GM20000 (cell line): Measurements from ENCODE around the gene CBLC.

Source experiments
- DNase-seq: peaks from one replicate; pipeline ENCODE4 v3.0.0; 2012; ENCODE audit warnings: low spot score
- CTCF ChIP-seq: IDR thresholded peaks from 2 replicates; pipeline ENCODE4 v1.5.1; 2012; ENCODE audit warnings: mild to moderate bottlenecking, control low read depth; ENCODE audit errors: extremely low read depth, missing control alignments

Gene CBLC

GRCh38 chr19:44846455-44847143 is 68.9 kb downstream of the CBLC start:
- no peak for DNase-seq
- no peak for TF ChIP-seq CTCF

GRCh38 chr19:44847144-44848035 is 69.7 kb downstream of the CBLC start:
- DNase-seq, result no peak
- TF ChIP-seq CTCF, result no peak

GRCh38 chr19:44848036-44848811 is 70.5 kb downstream of the CBLC start:
- no peak for TF ChIP-seq CTCF
- DNase-seq, result no peak

GRCh38 chr19:44848812-44849447 is 71.2 kb downstream of the CBLC start:
- TF ChIP-seq CTCF, result no peak
- no peak for DNase-seq
